ENCODE results near the gene HEATR3.

- no peak for TF ChIP-seq CTCF (IDR thresholded peaks at IDR 0.05)
- no peak for TF ChIP-seq EZH2 (IDR thresholded peaks at IDR 0.05; ENCODE audit: borderline replicate concordance, insufficient read depth, low read depth, low read length, poor library complexity, severe bottlenecking)
Measured at GRCh38 chr16:50126183-50126582, 60.4 kb downstream of the HEATR3 start.
